CD4-positive, alpha-beta T cell treated with Interleukin-15 for 1 hour (primary cell): Measurements from ENCODE around the gene NR5A2.

ENCODE experiments used
- DNase-seq: peaks from one replicate; pipeline ENCODE4 v3.0.0-alpha.2; 2020

NR5A2 gene

GRCh38 chr1:200128944-200129879 is 101.7 kb downstream of the NR5A2 start:
- DNase-seq = no peak

- DNase-seq = no peak
These were observed 103.0 kb downstream of the NR5A2 start for GRCh38 chr1:200130552-200130951.

GRCh38 chr1:200131551-200132125 is 104.1 kb downstream of the NR5A2 start:
- DNase-seq = no peak

- no peak for DNase-seq
These were observed 105.6 kb downstream of the NR5A2 start for GRCh38 chr1:200133123-200133522.

- DNase-seq = no peak
These were observed 106.6 kb downstream of the NR5A2 start for GRCh38 chr1:200134116-200134515.

GRCh38 chr1:200136384-200136783 is 108.9 kb downstream of the NR5A2 start:
- DNase-seq = no peak

GRCh38 chr1:200139661-200140250 is 112.2 kb downstream of the NR5A2 start:
- peak; percentile 25 for DNase-seq

GRCh38 chr1:200143347-200143746 is 115.8 kb downstream of the NR5A2 start:
- no peak for DNase-seq

GRCh38 chr1:200146100-200146499 is 118.6 kb downstream of the NR5A2 start:
- no peak for DNase-seq

GRCh38 chr1:200147094-200147493 is 119.6 kb downstream of the NR5A2 start:
- no peak for DNase-seq

GRCh38 chr1:200147742-200148141 is 120.2 kb downstream of the NR5A2 start:
- DNase-seq = no peak

GRCh38 chr1:200150006-200150405 is 122.5 kb downstream of the NR5A2 start:
- no peak for DNase-seq

- DNase-seq = no peak
These were observed 123.2 kb downstream of the NR5A2 start for GRCh38 chr1:200150721-200151120.

GRCh38 chr1:200152336-200152735 is 124.8 kb downstream of the NR5A2 start:
- no peak for DNase-seq

GRCh38 chr1:200153277-200154055 is 126.0 kb downstream of the NR5A2 start:
- DNase-seq = peak; percentile 62

GRCh38 chr1:200154069-200154767 is 126.7 kb downstream of the NR5A2 start:
- peak; percentile 70 for DNase-seq

GRCh38 chr1:200157715-200158114 is 130.2 kb downstream of the NR5A2 start:
- DNase-seq = no peak

- DNase-seq = no peak
These were observed 134.3 kb downstream of the NR5A2 start for GRCh38 chr1:200161801-200162200.

GRCh38 chr1:200162258-200162657 is 134.7 kb downstream of the NR5A2 start:
- DNase-seq = no peak

GRCh38 chr1:200162877-200163276 is 135.4 kb downstream of the NR5A2 start:
- DNase-seq = no peak

GRCh38 chr1:200163911-200164310 is 136.4 kb downstream of the NR5A2 start:
- no peak for DNase-seq

GRCh38 chr1:200165493-200166220 is 138.1 kb downstream of the NR5A2 start:
- no peak for DNase-seq
